Epithelial cell of esophagus (primary cell): ENCODE results near the gene NFXL1.

Source experiments
- DNase-seq: peaks from one replicate; pipeline ENCODE4 v3.0.0; 2010; ENCODE audit warnings: low read depth
- H3K4me3 ChIP-seq: 2 replicates; pipeline ENCODE4 v1.5.1; 2011; ENCODE audit warnings: mild to moderate bottlenecking, low read length, control low read depth
- CTCF ChIP-seq: IDR thresholded peaks from 2 replicates; pipeline ENCODE4 v1.5.1; 2011; ENCODE audit warnings: low read depth, mild to moderate bottlenecking, low read length, control low read depth, inconsistent platforms; ENCODE audit not compliant: insufficient read depth; ENCODE audit errors: missing control alignments

Gene NFXL1

GRCh38 chr4:47862297-47862696, 52.1 kb downstream of the NFXL1 start:
- TF ChIP-seq CTCF = no peak
- no peak overlapping the region for H3K4me3 ChIP-seq
- no peak for DNase-seq

GRCh38 chr4:47860305-47860704, 54.1 kb downstream of the NFXL1 start:
- TF ChIP-seq CTCF = no peak
- no peak for DNase-seq
- H3K4me3 ChIP-seq = no peak overlapping the region

GRCh38 chr4:47858006-47858405, 56.4 kb downstream of the NFXL1 start:
- no peak for TF ChIP-seq CTCF
- no peak for DNase-seq
- H3K4me3 ChIP-seq = no peak overlapping the region

- no peak for DNase-seq
- no peak overlapping the region for H3K4me3 ChIP-seq
- TF ChIP-seq CTCF = no peak
Observed at GRCh38 chr4:47856713-47857112, 57.7 kb downstream of the NFXL1 start.

GRCh38 chr4:47855350-47855749, 59.0 kb downstream of the NFXL1 start:
- no peak for DNase-seq

GRCh38 chr4:47852136-47852535, 62.2 kb downstream of the NFXL1 start:
- TF ChIP-seq CTCF = no peak
- DNase-seq = no peak
- no peak overlapping the region for H3K4me3 ChIP-seq

More at GRCh38 chr4:47855350-47855749, 59.0 kb downstream of the NFXL1 start:
- no peak overlapping the region for H3K4me3 ChIP-seq
- TF ChIP-seq CTCF = no peak

GRCh38 chr4:47849466-47849865, 64.9 kb downstream of the NFXL1 start:
- no peak for TF ChIP-seq CTCF
- H3K4me3 ChIP-seq = no peak overlapping the region
- no peak for DNase-seq
